Measurements from ENCODE around the gene PLAC8.

DNA sequence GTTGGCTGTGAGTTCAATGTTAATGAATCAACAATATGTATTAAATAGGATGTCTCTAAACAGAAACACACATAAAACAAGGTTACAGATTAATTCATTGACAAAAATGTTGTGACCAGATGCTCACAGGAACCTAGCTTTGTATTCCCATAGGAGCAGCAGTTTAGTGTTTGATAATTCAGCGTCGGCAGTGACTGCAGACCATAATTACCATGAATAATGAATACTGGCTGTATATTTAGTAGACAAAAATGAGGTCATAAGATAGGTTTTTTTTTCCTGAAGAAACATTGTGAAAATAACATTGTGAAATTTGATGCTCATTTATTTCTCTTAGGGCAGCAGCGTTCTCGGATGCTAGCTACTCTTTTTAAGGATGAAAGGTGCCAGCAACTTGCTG, 51.8 kb downstream of the PLAC8 start:
- TF ChIP-seq FOS (IDR thresholded peaks at IDR 0.05; ENCODE audit: low read depth, low read length), result no peak
- no peak for TF ChIP-seq SMC3 (IDR thresholded peaks at IDR 0.05; ENCODE audit: low read depth, low read length)
- TF ChIP-seq, protein P1, sequence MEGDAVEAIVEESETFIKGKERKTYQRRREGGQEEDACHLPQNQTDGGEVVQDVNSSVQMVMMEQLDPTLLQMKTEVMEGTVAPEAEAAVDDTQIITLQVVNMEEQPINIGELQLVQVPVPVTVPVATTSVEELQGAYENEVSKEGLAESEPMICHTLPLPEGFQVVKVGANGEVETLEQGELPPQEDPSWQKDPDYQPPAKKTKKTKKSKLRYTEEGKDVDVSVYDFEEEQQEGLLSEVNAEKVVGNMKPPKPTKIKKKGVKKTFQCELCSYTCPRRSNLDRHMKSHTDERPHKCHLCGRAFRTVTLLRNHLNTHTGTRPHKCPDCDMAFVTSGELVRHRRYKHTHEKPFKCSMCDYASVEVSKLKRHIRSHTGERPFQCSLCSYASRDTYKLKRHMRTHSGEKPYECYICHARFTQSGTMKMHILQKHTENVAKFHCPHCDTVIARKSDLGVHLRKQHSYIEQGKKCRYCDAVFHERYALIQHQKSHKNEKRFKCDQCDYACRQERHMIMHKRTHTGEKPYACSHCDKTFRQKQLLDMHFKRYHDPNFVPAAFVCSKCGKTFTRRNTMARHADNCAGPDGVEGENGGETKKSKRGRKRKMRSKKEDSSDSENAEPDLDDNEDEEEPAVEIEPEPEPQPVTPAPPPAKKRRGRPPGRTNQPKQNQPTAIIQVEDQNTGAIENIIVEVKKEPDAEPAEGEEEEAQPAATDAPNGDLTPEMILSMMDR (conservative IDR thresholded peaks at IDR 0.05; ENCODE audit: low read depth, low read length), result no peak
- no peak for TF ChIP-seq MAZ (IDR thresholded peaks at IDR 0.05; ENCODE audit: borderline replicate concordance, low read depth, low read length)
- no peak for TF ChIP-seq RAD21 (IDR thresholded peaks at IDR 0.05; ENCODE audit: low read length)
- no peak for TF ChIP-seq CEBPB (IDR thresholded peaks at IDR 0.05; ENCODE audit: low read depth, low read length)
- TF ChIP-seq POLR2A (IDR thresholded peaks at IDR 0.05; ENCODE audit: low read depth, low read length), result no peak
- no peak for TF ChIP-seq RFX5 (IDR thresholded peaks at IDR 0.05; ENCODE audit: low read depth, low read length)
- no peak for TF ChIP-seq MAFK (IDR thresholded peaks at IDR 0.05; ENCODE audit: low read depth, low read length)
- TF ChIP-seq NFE2L2 (IDR thresholded peaks at IDR 0.05; ENCODE audit: low read depth, low read length), result no peak
- TF ChIP-seq BHLHE40 (IDR thresholded peaks at IDR 0.05; ENCODE audit: low read depth, low read length), result no peak

Data from IMR-90 (cell line).